GM19372 (cell line): ENCODE measurements around the gene TANC1.
"Not testable (repeated sequence)": the region's sequence is repeated elsewhere in the genome, so short reads cannot be mapped to it uniquely, and the experiment has no call there.

Experiments
- ATAC-seq: cut with Tn5 transposase; IDR thresholded peaks from one replicate; pipeline ENCODE4 v1.9.1; 2021; ENCODE audit warnings: mild to moderate bottlenecking, low read depth, moderate library complexity; ENCODE audit not compliant: unreplicated experiment

The TANC1 gene

DNA sequence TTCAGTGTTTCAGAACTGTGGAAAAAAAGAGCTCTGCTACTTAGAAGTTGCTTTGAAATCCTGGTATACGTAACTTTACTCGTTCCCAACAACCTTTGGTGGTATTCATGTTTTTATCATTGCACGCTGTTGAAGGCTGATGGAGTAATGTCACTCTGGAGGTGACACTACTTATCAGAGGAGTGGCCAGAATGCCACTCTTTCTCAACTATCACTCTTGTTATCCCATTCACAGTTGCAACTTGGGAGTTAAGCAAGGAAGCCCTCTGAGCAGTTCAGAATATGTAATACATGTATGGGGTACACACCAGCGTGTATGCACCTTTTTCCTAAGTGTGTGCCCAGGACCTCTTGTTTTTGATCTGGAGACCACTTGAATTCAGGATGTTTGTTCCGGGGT, 53.6 kb downstream of the TANC1 start:
- no peak for ATAC-seq

DNA sequence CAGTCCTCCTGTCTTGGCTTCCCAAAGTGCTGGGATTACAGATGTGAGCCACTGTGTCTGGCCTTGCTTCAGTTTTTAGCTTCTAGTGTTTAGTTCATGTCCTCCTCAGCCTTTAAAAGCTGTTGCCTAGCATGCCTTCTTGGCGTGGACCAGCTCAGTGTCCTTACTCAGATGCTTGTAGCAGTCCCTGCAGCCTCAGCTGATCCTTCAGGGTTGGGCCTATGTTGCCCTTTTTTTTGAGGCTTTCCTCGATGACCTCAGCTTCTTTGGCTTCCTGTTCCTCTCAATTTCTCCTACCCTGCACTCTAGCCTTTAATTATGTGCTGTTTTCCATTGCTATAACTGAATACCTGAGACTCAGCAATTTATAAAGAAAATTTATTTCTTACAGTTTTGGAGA, 57.7 kb downstream of the TANC1 start:
- ATAC-seq = no peak

DNA sequence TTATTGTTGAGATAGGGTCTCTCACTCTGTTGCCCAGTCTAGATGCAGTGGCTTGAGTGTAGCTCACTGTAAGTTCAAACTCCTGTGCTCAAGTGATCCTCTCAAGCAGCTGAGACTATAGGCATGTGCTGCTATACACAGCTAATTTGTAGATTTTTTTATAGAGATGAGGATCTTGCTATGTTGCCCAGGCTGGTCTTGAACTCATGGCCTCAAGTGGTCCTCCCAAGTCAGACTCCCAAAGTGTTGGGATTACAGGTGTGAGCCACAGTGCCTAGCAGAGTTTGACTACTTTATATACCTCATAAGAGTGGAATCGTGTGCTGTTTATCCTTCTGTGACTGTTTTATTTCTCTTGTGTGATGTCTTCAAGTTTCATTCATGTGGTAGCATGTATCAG, 60.3 kb downstream of the TANC1 start:
- no peak for ATAC-seq

DNA sequence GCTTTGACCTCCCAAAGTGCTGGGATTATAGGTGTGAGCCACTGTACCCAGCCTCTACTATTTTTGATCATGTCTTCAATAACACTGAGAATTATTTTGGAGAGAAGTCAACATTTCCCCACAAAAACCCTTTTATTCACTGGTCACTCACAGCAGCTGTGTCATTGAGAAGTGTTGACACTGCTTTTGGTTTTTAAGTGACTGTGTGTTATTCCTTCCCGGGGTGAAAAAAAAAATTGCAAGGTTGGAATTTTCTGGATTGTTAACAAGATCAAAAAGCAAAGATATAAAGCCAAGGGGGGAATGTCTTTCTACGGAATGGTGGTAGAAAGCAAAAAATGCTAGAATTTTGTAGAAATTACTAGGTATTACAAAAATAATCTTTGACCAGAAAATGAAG, 61.5 kb downstream of the TANC1 start:
- no peak for ATAC-seq

DNA sequence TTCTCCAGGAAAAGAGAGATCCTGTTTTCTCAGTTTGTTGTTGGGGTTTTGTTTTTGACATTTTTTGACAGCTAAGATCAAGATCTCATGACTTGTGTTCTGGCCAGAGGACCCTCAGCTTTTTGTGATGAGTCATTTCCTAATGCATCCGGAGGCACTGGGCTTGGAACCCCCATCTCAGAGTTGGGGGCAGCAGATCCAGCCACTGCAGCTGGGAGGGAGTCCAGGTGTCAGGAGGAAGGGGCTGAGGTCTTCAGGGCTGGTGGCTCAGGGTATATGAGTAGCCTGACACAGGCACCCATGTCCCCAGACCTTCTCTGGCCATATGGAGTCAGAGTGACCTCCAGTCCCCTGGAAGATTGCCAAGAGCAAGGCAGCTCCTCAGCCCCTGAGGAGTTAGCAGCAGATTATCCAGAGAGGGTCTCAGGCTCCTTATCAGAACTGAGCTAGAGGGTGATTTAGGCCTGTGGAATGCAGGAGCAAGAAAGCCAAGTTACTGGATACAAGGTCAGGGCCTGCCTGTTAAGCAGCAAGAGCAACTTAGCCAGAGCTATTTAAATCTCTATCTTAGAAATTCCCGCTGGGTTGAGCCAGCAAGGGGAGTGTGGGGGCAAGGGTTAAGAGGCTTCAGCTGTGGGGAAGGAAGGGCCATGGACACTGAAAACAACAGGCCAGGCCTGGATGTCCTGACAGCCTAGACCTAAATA, 62.4 kb downstream of the TANC1 start:
- no peak for ATAC-seq

DNA sequence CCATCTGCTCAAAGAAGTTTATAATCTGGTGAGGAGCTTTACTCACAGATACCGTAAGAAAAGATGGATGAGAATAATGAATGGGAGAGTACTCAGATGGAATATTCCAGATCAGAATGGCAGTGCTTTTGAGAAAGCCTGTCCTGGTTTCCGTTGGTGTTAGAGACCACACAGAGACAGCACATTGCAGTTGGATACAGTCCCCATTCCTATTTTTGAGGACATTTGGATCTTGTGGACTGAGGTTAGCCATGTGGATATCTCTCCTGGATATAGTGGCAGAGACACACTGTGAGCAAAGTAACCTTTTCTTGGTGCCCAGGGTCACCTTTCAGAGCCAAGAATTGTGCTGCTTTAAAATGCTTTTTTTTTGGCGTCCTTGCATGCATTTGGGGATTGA, 63.7 kb downstream of the TANC1 start:
- ATAC-seq = no peak

DNA sequence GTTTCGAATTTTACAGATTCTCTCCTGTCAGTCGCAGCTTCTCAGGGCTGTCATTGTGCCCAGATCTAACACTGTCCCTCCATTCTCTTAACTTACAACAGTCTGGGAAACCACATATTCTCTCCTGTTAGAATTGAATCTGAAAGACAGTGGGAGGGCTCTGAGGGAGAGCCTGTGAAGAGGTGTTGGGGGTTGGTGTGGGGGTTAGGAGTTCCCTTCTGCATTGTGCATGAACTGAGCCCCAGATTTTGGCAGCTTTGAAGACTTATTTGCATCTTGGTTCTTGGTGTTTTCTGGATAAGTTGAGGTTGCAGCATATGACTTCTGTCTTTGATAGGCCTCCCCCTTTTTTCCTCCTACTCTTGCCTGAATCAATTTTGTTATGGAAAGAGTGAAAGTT, 64.1 kb downstream of the TANC1 start:
- no peak for ATAC-seq

DNA sequence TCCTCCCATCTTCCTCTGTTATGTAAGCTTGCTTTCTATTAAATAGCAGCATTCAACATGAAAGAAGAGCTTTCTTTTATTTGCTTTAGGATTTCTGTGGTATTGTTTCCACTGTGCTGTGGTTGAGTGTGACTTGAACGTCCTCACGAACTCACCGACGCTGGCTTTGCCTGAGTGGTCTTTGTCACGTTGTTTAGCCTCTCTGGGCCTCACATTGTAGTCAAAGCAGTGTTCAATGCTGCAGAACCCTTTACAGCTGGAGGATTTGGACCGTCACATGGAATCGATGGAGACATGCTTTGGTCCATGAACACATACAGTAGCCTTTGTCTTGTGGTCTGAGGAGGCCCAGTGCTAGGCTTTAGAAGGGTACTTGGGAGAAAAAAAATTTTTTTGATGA, 66.3 kb downstream of the TANC1 start:
- ATAC-seq = no peak

DNA sequence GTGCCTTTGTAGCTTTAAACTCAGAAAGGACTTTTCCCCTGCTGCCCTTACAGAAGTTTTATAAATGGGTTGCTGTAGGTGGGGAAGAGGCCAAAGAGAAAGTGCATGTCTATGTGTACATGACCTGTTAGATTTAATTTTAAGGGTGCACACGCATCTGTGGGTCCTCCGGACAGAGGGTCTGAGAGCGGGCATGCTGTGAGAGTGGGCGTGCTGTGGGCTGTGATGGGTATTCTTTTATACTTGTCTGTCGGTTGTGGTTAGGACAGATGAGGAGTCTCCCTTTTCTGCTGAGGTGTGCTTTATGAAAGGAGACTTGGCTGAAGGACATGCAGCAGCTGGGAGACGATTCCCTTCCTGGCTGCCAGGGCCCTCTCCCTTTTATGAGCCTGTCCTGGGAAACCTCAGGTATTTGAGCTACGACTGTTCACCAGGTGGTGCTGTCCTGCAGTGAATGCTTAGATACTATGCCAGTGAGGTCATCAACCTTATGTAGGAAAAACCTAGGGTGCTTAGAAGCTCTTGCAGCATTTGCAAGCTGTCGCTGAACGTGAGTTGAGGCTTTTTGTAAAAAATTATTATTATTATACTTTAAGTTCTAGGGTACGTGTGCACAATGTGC, 67.5 kb downstream of the TANC1 start:
- no peak for ATAC-seq

DNA sequence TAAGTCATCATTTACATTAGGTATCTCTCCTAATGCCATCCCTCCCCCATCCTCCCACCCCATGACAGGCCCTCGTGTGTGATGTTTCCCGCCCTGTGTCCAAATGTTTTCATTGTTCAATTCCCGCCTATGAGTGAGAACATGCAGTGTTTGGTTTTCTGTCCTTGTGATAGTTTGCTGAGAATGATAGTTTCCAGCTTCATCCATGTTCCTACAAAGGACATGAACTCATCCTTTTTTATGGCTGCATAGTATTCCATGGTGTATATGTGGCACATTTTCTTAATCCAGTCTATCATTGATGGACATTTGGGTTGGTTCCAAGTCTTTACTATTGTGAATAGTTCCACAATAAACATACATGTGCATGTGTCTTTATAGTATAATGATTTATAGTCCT, 68.0 kb downstream of the TANC1 start:
- ATAC-seq = not testable (repeated sequence)

DNA sequence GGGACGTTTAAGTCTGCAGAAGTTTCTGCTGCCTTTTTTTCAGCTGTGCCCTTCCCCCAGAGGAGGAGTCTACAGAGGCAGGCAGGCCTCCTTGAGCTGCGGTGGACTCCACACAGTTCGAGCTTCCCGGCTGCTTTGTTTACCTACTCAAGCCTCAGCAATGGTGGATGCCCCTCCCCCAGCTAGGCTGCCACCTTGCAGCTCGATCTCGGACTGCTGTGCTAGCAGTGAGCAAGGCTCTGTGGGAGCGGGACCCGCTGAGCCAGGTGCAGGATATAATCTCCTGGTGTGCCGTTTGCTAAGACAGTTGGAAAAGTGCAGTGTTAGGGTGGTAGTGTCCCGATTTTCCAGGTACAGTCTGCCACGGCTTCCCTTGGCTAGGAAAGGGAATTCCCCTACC, 72.9 kb downstream of the TANC1 start:
- not testable (repeated sequence) for ATAC-seq

DNA sequence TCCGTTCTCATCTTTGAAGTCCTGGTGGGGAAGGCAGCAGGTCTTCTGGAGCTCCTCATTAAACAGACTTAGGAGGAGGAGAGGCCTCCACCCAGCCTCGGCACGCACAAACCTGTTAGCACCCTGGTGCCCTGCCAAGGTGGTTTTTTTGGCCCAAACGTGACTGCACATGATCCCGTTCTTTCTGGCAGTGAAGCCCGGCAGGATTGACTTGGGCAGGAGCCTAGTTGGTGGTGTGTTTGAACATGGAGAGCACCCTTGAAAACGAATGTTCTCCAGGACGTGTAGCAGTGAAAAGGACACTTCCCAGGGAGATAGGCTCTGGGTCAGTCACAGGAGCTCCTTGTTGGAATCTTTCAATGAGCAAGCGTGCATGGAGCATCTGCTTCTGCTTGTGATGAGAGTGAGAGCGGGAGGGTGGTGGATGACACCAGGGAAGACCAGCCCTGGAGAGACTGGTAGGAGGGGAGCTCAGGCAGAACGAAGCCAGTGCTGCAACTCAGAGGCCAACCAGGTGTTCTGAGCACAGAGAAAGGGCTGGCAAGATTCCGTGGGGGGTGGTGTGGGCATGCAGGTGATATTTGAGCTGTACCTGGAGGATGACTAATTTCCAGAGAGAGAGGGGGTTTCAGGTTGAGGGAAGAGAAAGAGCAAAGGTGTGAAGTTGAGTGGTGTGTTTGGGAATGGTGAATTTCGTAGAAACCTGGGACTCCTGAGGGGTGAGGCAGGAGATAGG, 73.8 kb downstream of the TANC1 start:
- no peak for ATAC-seq

DNA sequence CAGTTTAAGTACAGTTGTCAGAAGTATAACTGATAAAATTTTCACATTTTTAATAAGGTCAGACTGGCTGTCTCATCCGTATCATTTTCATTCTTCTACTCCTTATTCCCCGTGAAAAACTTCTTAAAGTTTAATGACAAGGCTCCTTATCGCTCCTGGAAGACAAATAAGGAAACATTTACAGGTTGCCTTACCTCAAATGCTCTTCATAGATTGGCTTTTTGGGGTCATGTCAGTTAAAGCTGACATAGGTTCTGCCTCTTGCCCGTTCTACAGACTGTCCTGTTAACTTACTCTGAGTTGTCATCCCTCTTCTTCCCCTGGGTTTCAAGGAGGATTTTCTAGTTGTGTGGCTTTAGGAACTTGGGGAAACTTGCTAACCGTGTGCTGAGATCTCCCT, 75.3 kb downstream of the TANC1 start:
- ATAC-seq = no peak

DNA sequence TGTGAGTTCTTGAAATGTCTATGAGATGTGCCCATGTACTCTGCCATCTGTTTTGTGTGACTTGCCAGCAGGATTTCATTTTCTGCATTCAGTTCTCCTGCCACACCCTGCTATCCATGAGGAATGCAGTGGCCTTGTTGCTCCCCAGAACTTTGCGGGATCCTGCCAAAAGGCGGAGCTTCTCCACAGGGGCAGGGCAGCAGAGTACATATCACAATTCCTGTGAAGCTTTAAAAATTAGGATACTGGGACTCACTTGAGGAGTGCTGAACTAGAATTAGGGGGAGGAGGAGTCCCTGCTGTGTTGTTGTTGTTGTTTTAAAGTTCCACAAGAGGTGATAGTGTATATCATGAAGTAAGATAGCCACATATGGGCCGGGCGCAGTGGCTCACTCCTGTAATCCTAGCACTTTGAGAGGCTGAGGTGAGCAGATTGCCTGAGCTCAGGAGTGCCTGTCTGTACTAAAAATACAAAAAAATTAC, 76.4 kb downstream of the TANC1 start:
- ATAC-seq = no peak

DNA sequence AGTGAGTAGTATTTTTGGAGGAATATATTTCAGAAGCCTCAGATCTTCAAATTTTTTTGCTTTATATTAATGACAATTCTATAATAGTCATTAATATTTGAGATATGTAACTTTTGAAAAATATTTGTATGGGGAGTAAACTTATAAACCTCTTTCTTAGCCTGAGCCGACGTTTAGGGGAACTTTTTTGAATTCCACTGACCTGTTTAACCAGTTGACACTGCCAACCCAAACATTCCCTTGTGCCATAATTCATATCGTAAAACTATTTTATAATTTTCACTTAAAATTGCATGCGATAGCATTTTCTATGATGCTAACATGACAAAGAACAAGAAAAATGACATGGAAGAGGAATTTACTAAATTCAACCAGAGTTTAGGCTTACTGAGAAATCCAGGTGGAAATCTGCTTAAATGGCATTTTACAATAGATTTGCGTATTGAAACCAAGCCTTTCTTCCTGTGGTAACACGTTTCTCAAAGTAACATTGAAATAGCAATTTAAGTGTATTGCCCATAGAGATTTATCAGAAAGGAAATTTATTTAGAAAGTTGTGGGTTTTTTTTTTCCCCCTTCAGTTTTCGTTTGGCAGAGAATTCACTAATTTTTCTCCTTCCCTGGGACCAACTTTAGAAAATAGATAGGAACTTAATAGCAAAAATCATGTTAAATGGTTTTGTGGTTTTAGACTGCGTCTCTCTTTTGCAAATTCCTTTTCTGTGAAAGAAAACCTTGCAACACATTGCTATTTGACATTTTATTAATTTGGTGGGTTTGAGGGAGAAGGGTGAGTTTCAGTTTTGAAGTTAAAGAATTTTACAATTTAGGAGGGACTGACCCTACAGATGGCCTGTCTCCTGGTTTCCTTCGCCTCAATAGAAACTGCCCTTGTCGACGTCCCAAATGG, 77.4 kb downstream of the TANC1 start:
- no peak for ATAC-seq

DNA sequence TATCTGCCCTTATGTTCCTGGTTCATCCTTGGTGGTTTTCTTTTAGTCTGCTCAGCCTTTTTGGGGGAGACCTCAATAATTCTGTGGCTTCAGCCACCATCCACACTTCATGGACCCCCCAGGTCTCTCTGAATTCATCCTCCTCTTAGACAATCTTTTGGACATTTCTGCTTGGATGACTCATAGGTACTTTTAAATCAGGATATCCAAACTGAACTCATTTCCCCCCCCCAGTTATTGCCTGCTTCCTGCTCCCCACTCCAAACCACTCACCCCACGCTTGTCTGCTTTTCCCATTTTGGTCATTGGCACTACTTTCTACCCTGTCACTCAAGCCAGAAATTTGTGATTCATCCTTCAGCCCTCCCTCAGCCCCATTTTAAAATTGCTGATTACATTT, 78.5 kb downstream of the TANC1 start:
- no peak for ATAC-seq

DNA sequence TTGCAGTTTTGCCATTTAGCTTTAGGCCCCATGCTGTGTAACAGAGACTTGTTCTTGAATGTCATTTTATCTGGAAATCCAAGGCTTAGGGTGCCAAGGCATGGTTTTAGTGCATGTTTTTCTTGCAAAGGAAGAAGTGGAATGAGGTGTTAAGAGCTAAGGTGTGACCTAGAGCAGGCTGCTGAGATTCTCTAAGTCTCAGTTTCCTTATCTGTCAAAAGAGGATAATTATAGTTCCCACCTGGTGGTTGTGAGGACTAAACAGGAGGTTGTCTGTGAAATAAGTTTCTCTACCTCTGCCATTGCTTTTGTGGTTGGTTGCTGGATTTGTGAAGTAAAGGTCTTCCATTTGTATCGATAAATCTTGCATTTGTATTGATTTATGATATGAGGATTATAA, 82.0 kb downstream of the TANC1 start:
- no peak for ATAC-seq

DNA sequence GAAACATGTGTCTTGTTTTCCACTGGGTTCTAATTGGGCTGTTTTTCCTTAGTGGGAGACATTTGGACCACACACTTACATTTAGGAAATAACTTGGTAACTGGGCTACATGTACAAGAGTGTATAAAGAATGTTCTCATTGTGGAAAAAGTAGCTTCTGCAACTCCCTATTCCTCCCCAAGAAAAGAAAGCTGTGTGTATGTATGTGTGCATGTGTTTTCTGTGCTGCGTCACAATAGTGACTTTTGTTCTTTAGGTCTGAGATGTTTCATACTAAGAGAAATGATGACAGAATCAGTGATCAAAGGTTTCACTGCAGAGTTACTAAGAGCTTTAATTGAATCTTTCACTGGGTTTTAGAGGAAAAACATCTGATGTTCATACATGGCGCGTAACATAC, 82.7 kb downstream of the TANC1 start:
- no peak for ATAC-seq

DNA sequence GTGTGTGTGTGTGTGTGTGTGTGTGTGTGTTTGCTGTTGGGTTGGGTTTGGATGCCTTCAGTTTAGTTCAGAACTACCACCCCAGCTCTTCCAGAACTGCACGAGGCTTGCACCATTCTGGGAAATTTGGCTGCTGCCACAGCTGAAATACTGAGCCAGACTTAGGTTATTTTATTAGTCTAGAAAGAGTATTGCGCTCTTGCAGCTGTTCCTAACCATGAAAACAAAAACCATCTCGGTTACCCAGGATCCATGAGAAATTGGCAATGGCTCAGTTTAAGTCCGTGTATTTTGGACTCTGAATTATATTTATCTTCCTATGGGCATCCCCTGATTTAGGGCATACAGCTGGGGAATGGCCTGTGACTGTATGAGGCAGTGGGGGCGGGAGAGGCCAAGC, 83.2 kb downstream of the TANC1 start:
- ATAC-seq = no peak

DNA sequence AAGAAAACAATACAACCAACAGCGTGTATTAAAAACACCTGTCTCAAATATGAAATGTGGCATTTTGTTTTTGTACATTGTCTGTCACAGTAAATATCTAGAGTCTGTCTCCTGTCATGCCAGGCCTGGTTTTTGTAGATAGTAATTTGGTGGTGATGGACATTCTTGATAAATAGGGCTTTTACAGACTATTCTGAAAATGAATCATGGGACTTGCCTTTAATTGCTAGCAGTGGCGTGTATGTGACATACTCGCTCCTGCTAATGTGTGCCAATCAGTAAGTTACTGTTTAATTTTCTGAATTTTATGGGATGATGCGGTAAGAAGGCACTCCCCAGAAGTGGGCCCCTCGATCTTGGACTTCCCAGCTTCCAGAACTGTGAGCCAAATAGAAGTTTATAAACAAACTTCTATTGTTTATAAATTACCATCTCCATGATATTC, 83.7 kb downstream of the TANC1 start:
- ATAC-seq = no peak
